Spleen (tissue), 7 donors: ENCODE results near the gene MRPL21.

ENCODE experiments used
- POLR2A ChIP-seq, 3 donors: fragments of 450-650 bp; IDR thresholded peaks; one replicate each; pipeline ENCODE4 v1.5.1; 2017; ENCODE audit warnings: antibody characterized with exemption in 3 of 3, mild to moderate bottlenecking in 1 of 3
- TF ChIP-seq, protein P1 (sequence below), 11 experiments: fragments of 200-600 bp in 7 of 11; fragments of 450-650 bp in 4 of 11; sonication (generic) in 4 of 11; IDR thresholded peaks in 8 of 11; conservative IDR thresholded peaks in 3 of 11; 1 replicate in 7 of 11; 2 replicates in 4 of 11; pipeline versions ENCODE4 v1.4.0 to v1.8.0; 2016 to 2021; ENCODE audit warnings: antibody characterized with exemption in 11 of 11, inconsistent platforms in 4 of 11, mild to moderate bottlenecking in 1 of 11
- donor health status: DM: no; HTN: no; CAD: no; lungs with moderate emphysema.
- donor health status: DM: no; HTN: no; CAD: no.
- donor health status: DM: no; HTN: no; CAD: no.

DNA sequence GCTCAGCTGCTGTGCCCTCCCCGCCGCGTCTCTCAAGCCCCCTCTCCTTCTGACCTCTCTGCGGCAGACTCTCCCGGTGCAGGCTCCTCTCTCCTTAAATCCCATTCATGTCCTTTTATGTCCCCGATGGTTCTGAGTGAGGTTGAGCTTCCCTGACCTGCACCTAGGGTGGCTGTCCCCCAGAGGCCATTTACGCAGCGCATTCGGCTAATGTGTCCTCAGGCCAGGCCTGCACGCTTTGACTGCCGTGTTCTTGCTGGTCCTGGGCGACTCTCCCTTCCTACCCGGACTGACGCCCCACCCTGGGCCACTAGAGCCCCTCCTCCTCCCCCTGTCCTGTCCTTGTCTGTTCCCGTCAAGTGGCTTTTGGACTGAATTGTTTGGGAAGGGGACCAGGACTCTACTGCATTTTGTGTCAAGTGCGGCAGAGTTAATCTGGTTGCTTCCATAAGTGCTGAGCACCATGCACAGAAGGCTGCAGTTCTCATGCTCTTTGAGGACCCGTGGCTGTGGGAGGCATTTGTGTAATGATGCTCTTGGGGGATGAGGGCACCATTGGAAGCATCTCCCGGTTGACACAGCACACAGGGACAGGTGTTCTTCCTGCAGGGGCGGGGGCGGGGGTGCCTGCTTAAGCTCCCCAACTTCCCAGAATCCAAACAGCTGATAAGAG, 37.2 kb upstream of the MRPL21 start:
- no peak for TF ChIP-seq POLR2A (IDR thresholded peaks at IDR 0.05)
- TF ChIP-seq, protein P1, sequence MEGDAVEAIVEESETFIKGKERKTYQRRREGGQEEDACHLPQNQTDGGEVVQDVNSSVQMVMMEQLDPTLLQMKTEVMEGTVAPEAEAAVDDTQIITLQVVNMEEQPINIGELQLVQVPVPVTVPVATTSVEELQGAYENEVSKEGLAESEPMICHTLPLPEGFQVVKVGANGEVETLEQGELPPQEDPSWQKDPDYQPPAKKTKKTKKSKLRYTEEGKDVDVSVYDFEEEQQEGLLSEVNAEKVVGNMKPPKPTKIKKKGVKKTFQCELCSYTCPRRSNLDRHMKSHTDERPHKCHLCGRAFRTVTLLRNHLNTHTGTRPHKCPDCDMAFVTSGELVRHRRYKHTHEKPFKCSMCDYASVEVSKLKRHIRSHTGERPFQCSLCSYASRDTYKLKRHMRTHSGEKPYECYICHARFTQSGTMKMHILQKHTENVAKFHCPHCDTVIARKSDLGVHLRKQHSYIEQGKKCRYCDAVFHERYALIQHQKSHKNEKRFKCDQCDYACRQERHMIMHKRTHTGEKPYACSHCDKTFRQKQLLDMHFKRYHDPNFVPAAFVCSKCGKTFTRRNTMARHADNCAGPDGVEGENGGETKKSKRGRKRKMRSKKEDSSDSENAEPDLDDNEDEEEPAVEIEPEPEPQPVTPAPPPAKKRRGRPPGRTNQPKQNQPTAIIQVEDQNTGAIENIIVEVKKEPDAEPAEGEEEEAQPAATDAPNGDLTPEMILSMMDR (IDR thresholded peaks at IDR 0.05 in 8 of 11, conservative IDR thresholded peaks at IDR 0.05 in 3 of 11) = no peak
